Measurements from ENCODE around the gene TMED10. TPM values are rescaled to one million over a fixed set of nuclear protein-coding genes. Genes with fewer than 3 reads are reported as not detected.

Gene TMED10
- total RNA-seq, 1 experiment from 2014 or later = 253 TPM

DNA sequence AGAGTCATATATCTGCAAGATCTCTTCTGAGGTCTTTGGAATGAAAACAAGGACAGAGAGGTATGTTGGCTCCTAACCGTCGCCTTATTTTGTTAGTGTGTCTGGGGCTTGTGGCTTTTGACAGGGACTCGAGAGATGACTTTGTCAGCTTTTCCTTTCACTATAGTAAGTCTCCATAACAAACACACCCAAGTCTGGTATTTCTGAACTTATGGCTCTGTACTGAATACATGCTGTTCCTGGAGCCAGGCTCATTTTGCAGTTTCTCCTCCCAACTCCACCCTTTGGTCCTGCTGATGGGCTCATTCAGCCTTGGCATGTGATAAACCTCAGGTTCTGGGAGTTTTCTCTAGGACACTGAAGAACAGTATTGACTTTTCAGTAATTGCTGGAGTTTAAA is 27.7 kb upstream of the TMED10 start:
- CTCF ChIA-PET = no interaction called here
- Histone ChIP-seq H3F3A (ENCODE audit: low read length, unreplicated experiment) (no peaks in the 10 kb centered on the region), H3K4me3 (ENCODE audit: low read length) (no peak overlapping the region), H3K4me2 (ENCODE audit: low read length) (no peak overlapping the region), H3K9ac (ENCODE audit: low read length) (no peak overlapping the region), H4K20me1 (ENCODE audit: low read length) (no peaks in the 10 kb centered on the region), H3K27ac (ENCODE audit: low read length) (no peak overlapping the region), H3K9me3 (ENCODE audit: low read length) (no peaks in the 10 kb centered on the region), H3K36me3 (ENCODE audit: low read depth, low read length) (no peaks in the 10 kb centered on the region), H2AFZ (ENCODE audit: low read length) (no peak overlapping the region), H3K9me2 (replicated peaks; ENCODE audit: low read length) (no peaks in the 10 kb centered on the region), H3K27me3 (ENCODE audit: low read length) (no peaks in the 10 kb centered on the region), H3K79me2 (ENCODE audit: low read length) (no peaks in the 10 kb centered on the region), H3K4me1 (ENCODE audit: insufficient read depth, low read length) (peaks cover 12% of the 10 kb centered on the region)
- no TSS peak for BruUV-seq (replicated peaks)
- ATAC-seq (no peak), DNase-seq (no peak)
- TF ChIP-seq EZH2phosphoT487 (IDR thresholded peaks at IDR 0.05; ENCODE audit: borderline replicate concordance, low read length) (no peak), EZH2 (IDR thresholded peaks at IDR 0.05; ENCODE audit: low read length, unreplicated experiment) (no peak)
- TF ChIP-seq, protein P1, sequence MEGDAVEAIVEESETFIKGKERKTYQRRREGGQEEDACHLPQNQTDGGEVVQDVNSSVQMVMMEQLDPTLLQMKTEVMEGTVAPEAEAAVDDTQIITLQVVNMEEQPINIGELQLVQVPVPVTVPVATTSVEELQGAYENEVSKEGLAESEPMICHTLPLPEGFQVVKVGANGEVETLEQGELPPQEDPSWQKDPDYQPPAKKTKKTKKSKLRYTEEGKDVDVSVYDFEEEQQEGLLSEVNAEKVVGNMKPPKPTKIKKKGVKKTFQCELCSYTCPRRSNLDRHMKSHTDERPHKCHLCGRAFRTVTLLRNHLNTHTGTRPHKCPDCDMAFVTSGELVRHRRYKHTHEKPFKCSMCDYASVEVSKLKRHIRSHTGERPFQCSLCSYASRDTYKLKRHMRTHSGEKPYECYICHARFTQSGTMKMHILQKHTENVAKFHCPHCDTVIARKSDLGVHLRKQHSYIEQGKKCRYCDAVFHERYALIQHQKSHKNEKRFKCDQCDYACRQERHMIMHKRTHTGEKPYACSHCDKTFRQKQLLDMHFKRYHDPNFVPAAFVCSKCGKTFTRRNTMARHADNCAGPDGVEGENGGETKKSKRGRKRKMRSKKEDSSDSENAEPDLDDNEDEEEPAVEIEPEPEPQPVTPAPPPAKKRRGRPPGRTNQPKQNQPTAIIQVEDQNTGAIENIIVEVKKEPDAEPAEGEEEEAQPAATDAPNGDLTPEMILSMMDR (conservative IDR thresholded peaks at IDR 0.05; ENCODE audit: low read depth, low read length) = no peak
- POLR2A ChIA-PET (ENCODE audit: unreplicated experiment) = interaction anchor here (0.6 kb wide), 1 partner anchor 275 kb away, joined by 3 read pairs; no protein-coding TSS in a partner anchor
- intact Hi-C loops (cut with micrococcal nuclease) = no loop called here

DNA sequence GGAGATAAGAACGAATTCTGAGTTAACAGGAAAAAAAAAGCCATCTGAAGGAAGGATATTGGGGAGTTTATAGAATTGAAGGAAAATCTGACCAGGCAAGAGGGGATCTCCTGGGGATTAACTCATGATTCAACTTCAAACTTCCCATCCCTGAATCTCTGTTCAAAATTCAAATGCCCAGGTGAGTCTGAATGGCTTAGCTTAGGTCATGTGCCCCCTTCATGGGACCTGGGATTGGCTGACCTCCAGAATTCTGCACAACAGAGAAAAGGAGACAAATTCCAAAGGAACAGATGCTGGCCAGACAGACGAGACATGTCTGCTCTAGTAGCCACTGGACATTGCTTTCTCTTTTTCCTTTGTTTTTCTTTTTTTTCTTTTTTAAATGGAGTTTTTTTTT is 26.2 kb upstream of the TMED10 start:
- no peaks in the 10 kb centered on the region for H4K20me1 ChIP-seq (ENCODE audit: low read length)
- no peak overlapping the region for H3K4me3 ChIP-seq (ENCODE audit: low read length)
- H2AFZ ChIP-seq (ENCODE audit: low read length) = no peak overlapping the region
- BruUV-seq (replicated peaks) = no TSS peak
- no peak overlapping the region for H3K27ac ChIP-seq (ENCODE audit: low read length)
- H3F3A ChIP-seq (ENCODE audit: low read length, unreplicated experiment) = no peaks in the 10 kb centered on the region
- CTCF ChIA-PET = no interaction called here
- H3K27me3 ChIP-seq (ENCODE audit: low read length) = no peaks in the 10 kb centered on the region
- no peak overlapping the region for H3K4me2 ChIP-seq (ENCODE audit: low read length)
- H3K4me1 ChIP-seq (ENCODE audit: insufficient read depth, low read length) = peaks cover 12% of the 10 kb centered on the region
- intact Hi-C loops (cut with micrococcal nuclease) = no loop called here
- POLR2A ChIA-PET (ENCODE audit: unreplicated experiment) = no interaction called here
- H3K9me2 ChIP-seq (replicated peaks; ENCODE audit: low read length) = no peaks in the 10 kb centered on the region
- H3K79me2 ChIP-seq (ENCODE audit: low read length) = no peaks in the 10 kb centered on the region
- H3K9ac ChIP-seq (ENCODE audit: low read length) = no peak overlapping the region
- TF ChIP-seq, protein P1 (conservative IDR thresholded peaks at IDR 0.05; ENCODE audit: low read depth, low read length) = no peak
- TF ChIP-seq EZH2phosphoT487 (IDR thresholded peaks at IDR 0.05; ENCODE audit: borderline replicate concordance, low read length) = no peak
- no peak for TF ChIP-seq EZH2 (IDR thresholded peaks at IDR 0.05; ENCODE audit: low read length, unreplicated experiment)
- DNase-seq = no peak
- no peak for ATAC-seq
- no peaks in the 10 kb centered on the region for H3K9me3 ChIP-seq (ENCODE audit: low read length)
- no peaks in the 10 kb centered on the region for H3K36me3 ChIP-seq (ENCODE audit: low read depth, low read length)

DNA sequence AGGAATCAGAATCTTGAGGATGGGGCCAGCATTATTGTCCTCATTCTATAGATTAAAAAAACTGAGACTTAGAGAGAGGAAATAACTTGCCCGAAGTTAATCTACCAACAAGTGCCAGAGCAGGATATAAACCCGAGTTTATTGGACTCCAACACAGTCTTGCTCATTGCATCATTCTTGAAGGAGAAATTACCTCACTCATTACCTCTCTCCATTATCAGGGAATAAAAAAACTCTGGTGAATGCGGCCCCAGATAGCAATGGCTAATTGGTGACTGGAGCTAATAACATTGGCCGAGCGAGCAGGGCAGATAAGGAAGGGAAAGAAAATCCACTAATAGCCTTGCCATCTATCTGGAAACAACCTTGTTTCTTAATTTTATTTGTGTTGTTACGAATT is 24.7 kb upstream of the TMED10 start:
- no peaks in the 10 kb centered on the region for H3K36me3 ChIP-seq (ENCODE audit: low read depth, low read length)
- peaks cover 19% of the 10 kb centered on the region for H3K4me1 ChIP-seq (ENCODE audit: insufficient read depth, low read length)
- H4K20me1 ChIP-seq (ENCODE audit: low read length) = no peaks in the 10 kb centered on the region
- H3K27ac ChIP-seq (ENCODE audit: low read length) = peak overlapping the region; percentile 59
- no peaks in the 10 kb centered on the region for H3F3A ChIP-seq (ENCODE audit: low read length, unreplicated experiment)
- BruUV-seq (replicated peaks) = no TSS peak
- no peaks in the 10 kb centered on the region for H3K9me2 ChIP-seq (replicated peaks; ENCODE audit: low read length)
- intact Hi-C loops (cut with micrococcal nuclease) = no loop called here
- ATAC-seq (no peak), DNase-seq (no peak)
- no peaks in the 10 kb centered on the region for H3K79me2 ChIP-seq (ENCODE audit: low read length)
- H3K9ac ChIP-seq (ENCODE audit: low read length) = no peak overlapping the region
- POLR2A ChIA-PET (ENCODE audit: unreplicated experiment) = no interaction called here
- CTCF ChIA-PET = no interaction called here
- peak overlapping the region; percentile 24 for H3K4me2 ChIP-seq (ENCODE audit: low read length)
- TF ChIP-seq EZH2phosphoT487 (IDR thresholded peaks at IDR 0.05; ENCODE audit: borderline replicate concordance, low read length) (no peak), EZH2 (IDR thresholded peaks at IDR 0.05; ENCODE audit: low read length, unreplicated experiment) (no peak)
- TF ChIP-seq, protein P1 (conservative IDR thresholded peaks at IDR 0.05; ENCODE audit: low read depth, low read length) = no peak
- no peaks in the 10 kb centered on the region for H3K27me3 ChIP-seq (ENCODE audit: low read length)
- H2AFZ ChIP-seq (ENCODE audit: low read length) = no peak overlapping the region
- H3K4me3 ChIP-seq (ENCODE audit: low read length) = no peak overlapping the region
- H3K9me3 ChIP-seq (ENCODE audit: low read length) = no peaks in the 10 kb centered on the region
